Nephron (organoid): ENCODE measurements around the gene KLHL40.

ENCODE experiments used
- H3K27ac Mint-ChIP-seq, 3 experiments: 2 replicates each; pipeline ENCODE4 v1.8.0; 2020; ENCODE audit warnings: mixed read lengths in 3 of 3, mild to moderate bottlenecking in 2 of 3, moderate library complexity in 1 of 3
- H3K27me3 Mint-ChIP-seq: 2 replicates; pipeline ENCODE4 v1.8.0; 2021; ENCODE audit warnings: low read depth, mild to moderate bottlenecking, moderate library complexity, mixed read lengths
- H3K36me3 Mint-ChIP-seq: 2 replicates; pipeline ENCODE4 v1.8.0; 2020; ENCODE audit warnings: low read depth, mixed read lengths
- H3K4me1 Mint-ChIP-seq: 2 replicates; pipeline ENCODE4 v1.8.0; 2020; ENCODE audit warnings: mixed read lengths
- H3K4me3 Mint-ChIP-seq, 3 experiments: 2 replicates each; pipeline ENCODE4 v1.8.0; 2020; ENCODE audit warnings: mild to moderate bottlenecking in 3 of 3, mixed read lengths in 3 of 3, moderate library complexity in 2 of 3
- H3K9me3 Mint-ChIP-seq: 2 replicates; pipeline ENCODE4 v1.8.0; 2020; ENCODE audit warnings: mixed read lengths
- CTCF ChIP-seq, 3 experiments: fragments of 200-600 bp; sonication (generic); IDR thresholded peaks; one replicate each; pipeline ENCODE4 v1.5.0; 2021; ENCODE audit warnings: antibody characterized with exemption in 3 of 3; ENCODE audit not compliant: unreplicated experiment in 3 of 3

The KLHL40 gene

GRCh38 chr3:42652611-42653302 is 32.6 kb upstream of the KLHL40 start:
- no peaks in the 10 kb centered on the region for H3K27me3 Mint-ChIP-seq
- H3K4me3 Mint-ChIP-seq: peak overlapping the region; percentile 94 to 95 (median 94)
- H3K36me3 Mint-ChIP-seq: peaks cover 15% of the 10 kb centered on the region

GRCh38 chr3:42653303-42653559 is 32.1 kb upstream of the KLHL40 start:
- no peaks in the 10 kb centered on the region for H3K27me3 Mint-ChIP-seq
- peak overlapping the region; percentile 94 to 95 (median 94) for H3K4me3 Mint-ChIP-seq
- no peaks in the 10 kb centered on the region for H3K9me3 Mint-ChIP-seq
- peaks cover 43% of the 10 kb centered on the region for H3K4me1 Mint-ChIP-seq
- H3K27ac Mint-ChIP-seq: peak overlapping the region; percentile 64 to 94 (median 82)
- peaks cover 11% of the 10 kb centered on the region for H3K36me3 Mint-ChIP-seq
- TF ChIP-seq CTCF (IDR thresholded peaks at IDR 0.05; ENCODE audit: unreplicated experiment in 3 of 3): no peak

More at GRCh38 chr3:42652611-42653302, 32.6 kb upstream of the KLHL40 start:
- TF ChIP-seq CTCF (IDR thresholded peaks at IDR 0.05; ENCODE audit: unreplicated experiment in 3 of 3): no peak
- H3K4me1 Mint-ChIP-seq: peaks cover 38% of the 10 kb centered on the region
- H3K9me3 Mint-ChIP-seq: no peaks in the 10 kb centered on the region
- H3K27ac Mint-ChIP-seq: peak overlapping the region; percentile 64 to 94 (median 82)

- Mint-ChIP-seq H3K4me1 (peaks cover 43% of the 10 kb centered on the region), H3K4me3 (peak within 1 kb of the TSS; percentile 94 to 95 (median 94)), H3K27me3 (no peaks in the 10 kb centered on the region), H3K9me3 (no peaks in the 10 kb centered on the region), H3K27ac (peak within 1 kb of the TSS; percentile 75 to 94 (median 82)), H3K36me3 (peaks cover 10% of the 10 kb centered on the region)
- no peak for TF ChIP-seq CTCF (IDR thresholded peaks at IDR 0.05; ENCODE audit: unreplicated experiment in 3 of 3)
These were observed 31.6 kb upstream of the KLHL40 start, which contains the start of gene ZBTB47 for GRCh38 chr3:42653560-42654330. Gene ZBTB47, plus strand, starts transcription at chr3:42653697. Its CDS starts 4,659 bp downstream, at chr3:42658356.

GRCh38 chr3:42654331-42655201 is 30.8 kb upstream of the KLHL40 start:
- peak overlapping the region; percentile 72 to 94 (median 75) for H3K4me3 Mint-ChIP-seq
- peaks cover 38% of the 10 kb centered on the region for H3K4me1 Mint-ChIP-seq
- no peaks in the 10 kb centered on the region for H3K9me3 Mint-ChIP-seq

More at GRCh38 chr3:42654331-42655201, 30.8 kb upstream of the KLHL40 start:
- TF ChIP-seq CTCF (IDR thresholded peaks at IDR 0.05; ENCODE audit: unreplicated experiment in 3 of 3): peak in 1 of 3 experiments; percentile 28
- no peaks in the 10 kb centered on the region for H3K27me3 Mint-ChIP-seq
- peak overlapping the region in 2 of 3 experiments; percentile 25 to 63 for H3K27ac Mint-ChIP-seq
- peaks cover 2% of the 10 kb centered on the region for H3K36me3 Mint-ChIP-seq
